ENCODE measurements around the gene PLXND1.
"Not testable (repeated sequence)": the region's sequence is repeated elsewhere in the genome, so short reads cannot be mapped to it uniquely, and the experiment has no call there.

DNA sequence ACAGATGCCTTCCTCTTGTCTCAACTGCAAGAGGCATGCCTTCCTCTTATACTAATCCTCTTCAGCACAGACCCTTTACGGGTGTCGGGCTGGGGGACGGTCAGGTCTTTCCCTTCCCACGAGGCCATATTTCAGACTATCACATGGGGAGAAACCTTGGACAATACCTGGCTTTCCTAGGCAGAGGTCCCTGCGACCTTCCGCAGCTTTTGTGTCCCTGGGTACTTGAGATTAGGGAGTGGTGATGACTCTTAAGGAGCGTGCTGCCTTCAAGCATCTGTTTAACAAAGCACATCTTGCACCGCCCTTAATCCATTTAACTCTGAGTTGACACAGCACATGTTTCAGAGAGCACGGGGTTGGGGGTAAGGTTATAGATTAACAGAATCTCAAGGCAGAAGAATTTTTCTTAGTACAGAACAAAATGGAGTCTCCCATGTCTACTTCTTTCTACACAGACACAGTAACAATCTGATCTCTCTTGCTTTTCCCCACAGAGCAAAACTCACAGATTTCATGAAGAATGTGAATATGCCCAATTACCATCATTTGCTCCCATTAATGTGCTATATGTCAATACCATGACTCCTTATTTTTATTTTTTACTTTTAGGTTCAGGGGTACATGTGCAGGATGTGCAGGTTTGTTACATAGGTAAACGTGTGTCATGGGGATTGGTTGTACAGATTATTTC, 35.2 kb upstream of the PLXND1 start:
- TF ChIP-seq, protein P1, sequence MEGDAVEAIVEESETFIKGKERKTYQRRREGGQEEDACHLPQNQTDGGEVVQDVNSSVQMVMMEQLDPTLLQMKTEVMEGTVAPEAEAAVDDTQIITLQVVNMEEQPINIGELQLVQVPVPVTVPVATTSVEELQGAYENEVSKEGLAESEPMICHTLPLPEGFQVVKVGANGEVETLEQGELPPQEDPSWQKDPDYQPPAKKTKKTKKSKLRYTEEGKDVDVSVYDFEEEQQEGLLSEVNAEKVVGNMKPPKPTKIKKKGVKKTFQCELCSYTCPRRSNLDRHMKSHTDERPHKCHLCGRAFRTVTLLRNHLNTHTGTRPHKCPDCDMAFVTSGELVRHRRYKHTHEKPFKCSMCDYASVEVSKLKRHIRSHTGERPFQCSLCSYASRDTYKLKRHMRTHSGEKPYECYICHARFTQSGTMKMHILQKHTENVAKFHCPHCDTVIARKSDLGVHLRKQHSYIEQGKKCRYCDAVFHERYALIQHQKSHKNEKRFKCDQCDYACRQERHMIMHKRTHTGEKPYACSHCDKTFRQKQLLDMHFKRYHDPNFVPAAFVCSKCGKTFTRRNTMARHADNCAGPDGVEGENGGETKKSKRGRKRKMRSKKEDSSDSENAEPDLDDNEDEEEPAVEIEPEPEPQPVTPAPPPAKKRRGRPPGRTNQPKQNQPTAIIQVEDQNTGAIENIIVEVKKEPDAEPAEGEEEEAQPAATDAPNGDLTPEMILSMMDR (IDR thresholded peaks at IDR 0.05; ENCODE audit: borderline replicate concordance, extremely low read depth, low read length, poor library complexity, severe bottlenecking): not testable (repeated sequence)
- not testable (repeated sequence) for TF ChIP-seq EZH2 (IDR thresholded peaks at IDR 0.05; ENCODE audit: borderline replicate concordance, low read depth, low read length, severe bottlenecking)
